NCI-H526 treated with DMSO at 0.1 percent for 48 hours (cell line): ENCODE results near the gene INO80D.
"Not testable (repeated sequence)": the region's sequence is repeated elsewhere in the genome, so short reads cannot be mapped to it uniquely, and the experiment has no call there.

ENCODE experiments used
- DNase-seq: peaks from one replicate; lab custom pipeline; 2025; lab: John Stamatoyannopoulos, UW

Gene INO80D

GRCh38 chr2:206085742-206086445 lies at the start of gene INO80D:
Gene INO80D, minus strand, starts transcription at chr2:206086174. Its CDS starts 23,158 bp downstream, at chr2:206063016.
- peak; percentile 83 for DNase-seq

DNA sequence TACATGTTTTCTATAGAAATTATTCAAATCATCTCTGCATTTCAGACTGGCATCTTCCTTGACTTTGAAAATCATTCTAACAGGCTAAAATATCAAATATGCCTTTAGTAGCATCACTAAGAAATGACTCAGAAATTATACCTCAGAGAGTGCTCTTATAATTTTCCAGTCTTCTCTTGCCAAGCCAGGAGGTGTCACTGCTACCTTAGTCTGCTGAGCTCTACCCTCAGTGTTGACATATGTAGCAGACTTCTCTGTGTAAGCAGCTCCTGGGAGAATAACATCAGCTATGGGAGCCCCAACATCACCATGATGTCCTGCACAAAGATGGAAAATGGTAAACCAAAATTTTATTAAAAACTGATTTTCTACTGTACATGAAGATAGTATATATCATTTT lies 41.7 kb upstream of the INO80D start:
- DNase-seq = no peak

- DNase-seq = no peak
Measured at GRCh38 chr2:206125901-206126300, 39.9 kb upstream of the INO80D start.

DNA sequence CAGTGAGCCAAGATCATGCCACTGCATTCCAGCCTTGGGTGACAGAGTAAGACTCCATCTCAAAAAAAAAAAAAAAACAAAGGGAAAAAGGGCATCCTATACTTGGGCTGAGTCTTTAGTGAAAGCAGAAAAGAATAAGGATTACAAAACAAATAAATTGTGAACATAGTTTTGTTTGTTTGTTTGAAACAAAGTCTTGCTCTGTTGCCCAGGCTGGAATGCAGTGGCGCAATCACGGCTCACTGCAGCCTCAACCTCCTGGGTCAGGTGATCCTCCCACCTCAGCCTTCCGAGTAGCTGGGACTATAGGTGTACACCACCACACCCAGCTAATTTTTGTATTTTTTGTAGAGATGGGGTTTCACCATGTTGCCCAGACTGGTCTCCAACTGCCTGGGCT lies 36.6 kb upstream of the INO80D start:
- not testable (repeated sequence) for DNase-seq

DNA sequence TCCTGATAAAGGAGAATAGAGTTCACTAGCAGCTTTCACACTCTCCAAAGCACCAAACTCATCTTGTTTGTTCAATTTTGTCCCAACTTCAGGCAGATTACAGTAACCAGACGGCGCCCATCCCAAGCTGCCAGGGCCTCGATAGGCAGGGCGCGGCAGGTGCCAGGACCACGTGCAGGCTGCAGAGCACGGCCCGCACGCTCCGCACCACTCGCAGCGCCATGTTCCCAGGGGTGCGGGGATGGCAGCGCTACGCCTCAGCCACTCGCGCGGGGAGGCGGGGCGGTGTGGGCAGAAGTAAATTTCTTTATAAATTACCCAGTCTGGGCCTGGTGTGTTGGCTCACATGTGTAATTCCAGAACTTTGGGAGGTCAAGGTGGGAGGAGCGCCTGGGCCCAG lies 30.3 kb upstream of the INO80D start:
- DNase-seq = no peak

GRCh38 chr2:206115026-206115578 lies 29.1 kb upstream of the INO80D start:
- DNase-seq = no peak

DNA sequence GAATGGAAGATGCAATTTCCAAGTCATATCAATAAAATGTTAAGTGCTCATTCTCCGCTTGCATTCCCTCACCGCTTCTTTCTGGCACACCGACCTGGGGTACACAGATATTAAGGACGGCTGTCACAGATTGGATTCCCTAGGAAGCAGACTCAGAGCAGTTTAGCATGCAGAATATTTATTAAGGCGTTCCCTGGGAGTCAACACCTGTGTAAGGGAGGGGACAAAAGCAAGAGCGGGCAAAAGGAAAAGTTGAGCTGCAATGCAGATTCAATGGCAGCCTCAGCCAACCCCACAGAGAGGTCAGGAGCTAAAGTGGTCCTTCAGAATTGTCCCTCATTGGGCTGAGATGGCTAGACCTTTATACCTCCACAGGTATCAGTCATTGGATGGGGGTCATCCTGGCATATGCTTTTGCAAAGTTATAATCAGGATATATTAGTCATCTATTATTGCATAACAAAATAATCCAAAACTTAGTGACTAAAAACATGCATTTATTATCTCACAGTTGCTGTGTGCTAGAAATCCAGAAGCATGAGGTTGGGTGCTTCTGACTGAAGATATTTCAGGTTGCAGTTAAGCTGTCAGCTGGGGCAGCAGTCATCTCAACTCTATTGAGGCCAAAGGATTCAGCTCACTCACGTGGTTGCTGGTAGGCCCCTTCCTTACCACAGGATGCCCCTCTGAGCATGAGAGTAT lies 27.0 kb upstream of the INO80D start:
- no peak for DNase-seq

DNA sequence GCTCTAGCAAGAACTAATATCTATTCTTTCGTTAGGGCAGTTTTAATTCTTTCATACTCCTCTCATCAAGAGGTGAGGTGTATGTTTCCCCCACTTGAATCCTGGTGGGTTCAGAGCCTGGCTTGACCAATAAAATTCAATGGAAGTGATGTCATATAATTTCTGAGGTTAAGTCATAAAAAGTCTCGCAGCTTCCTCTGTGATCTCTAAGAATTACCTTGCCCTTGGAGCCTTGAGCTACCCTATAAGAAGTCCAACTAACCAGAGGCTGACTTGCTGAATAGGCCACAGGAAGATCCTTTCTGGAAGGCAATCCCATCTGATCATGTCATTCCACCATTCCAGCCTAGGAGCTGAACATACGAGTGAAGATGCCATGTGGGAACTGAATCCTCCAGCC lies 26.1 kb upstream of the INO80D start:
- DNase-seq = no peak

DNA sequence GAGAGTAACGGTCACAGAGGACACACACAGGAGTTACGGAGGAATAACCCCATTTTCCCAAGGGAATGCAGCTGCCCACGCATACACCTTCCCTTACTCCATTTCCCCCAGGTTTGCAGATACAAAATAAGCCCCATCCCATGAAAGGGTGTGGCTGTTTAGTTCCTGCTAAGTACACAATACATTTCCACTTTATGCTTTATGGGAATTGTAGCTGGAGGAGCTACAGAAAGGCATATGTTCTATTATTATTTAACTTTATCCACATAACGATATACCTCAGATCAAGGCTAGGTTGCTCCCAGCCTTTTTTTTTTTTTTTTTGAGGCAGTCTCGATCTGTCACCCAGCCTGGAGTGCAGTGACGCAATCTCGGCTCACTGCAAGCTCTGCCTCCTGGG lies 22.7 kb upstream of the INO80D start:
- no peak for DNase-seq

GRCh38 chr2:206105541-206105940 lies 19.6 kb upstream of the INO80D start:
- DNase-seq = no peak

GRCh38 chr2:206105038-206105437 lies 19.1 kb upstream of the INO80D start:
- DNase-seq = no peak

GRCh38 chr2:206098872-206099271 lies 12.9 kb upstream of the INO80D start:
- not testable (repeated sequence) for DNase-seq

GRCh38 chr2:206098471-206098870 lies 12.5 kb upstream of the INO80D start:
- no peak for DNase-seq

GRCh38 chr2:206096876-206097275 lies 10.9 kb upstream of the INO80D start:
- no peak for DNase-seq

DNA sequence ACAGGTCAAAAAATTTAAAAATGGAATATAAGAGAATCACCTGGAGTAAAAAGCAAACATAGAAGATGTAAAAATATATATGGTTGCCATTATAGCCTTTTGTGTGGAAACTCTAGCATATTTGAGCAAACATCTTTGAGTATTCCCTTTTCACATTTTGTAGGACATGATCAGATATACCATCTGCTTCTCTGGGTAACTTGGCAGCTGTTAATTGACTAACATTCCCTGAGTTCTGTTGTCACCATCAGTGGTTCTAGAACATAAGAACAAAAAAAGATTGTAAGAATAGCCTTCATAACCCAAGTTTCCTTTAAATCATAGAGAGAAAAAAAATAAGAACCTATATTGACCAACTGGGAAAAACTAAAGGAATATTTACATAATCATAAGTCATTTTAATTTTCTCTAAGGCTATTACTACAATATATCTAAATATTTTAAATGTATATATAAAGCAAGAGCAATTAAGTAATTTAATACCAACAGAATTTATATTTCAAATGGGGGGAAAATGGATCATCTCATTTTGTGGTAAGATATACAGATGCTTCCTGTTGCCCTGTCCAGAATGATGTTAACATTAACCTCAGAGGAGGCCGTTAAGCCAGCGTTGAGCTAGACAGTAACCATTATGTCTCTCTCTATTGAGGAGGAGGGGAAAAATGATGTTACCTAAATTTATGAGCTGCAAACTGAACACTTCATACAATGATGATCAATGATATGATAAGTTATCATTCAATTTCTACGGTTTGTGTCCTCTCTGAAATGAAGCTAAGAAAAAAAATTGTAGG lies 9.8 kb upstream of the INO80D start:
- no peak for DNase-seq

DNA sequence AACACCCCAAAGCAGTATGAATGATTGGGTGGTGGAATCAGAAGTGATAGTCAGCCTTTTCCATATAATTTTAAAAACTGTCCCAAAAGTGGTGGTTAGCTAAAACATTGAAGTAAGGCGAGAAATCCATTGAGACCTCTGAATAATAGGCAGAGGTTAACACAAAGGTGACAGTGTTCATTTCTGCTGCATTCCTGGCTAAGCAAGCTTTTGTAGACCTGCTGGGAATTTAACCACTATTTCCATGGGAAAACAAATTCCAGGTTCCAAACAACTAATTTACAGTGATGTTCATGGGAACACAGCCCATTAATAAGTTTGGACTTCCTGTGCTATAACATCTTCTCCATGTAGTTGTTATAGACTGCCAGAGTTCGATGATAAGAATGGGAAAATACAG lies 6.3 kb upstream of the INO80D start:
- DNase-seq = no peak

GRCh38 chr2:206088248-206088647 lies 2.3 kb upstream of the INO80D start:
- DNase-seq = no peak

GRCh38 chr2:206086716-206087350 lies 859 bp upstream of the INO80D start:
- DNase-seq = peak; percentile 45

DNA sequence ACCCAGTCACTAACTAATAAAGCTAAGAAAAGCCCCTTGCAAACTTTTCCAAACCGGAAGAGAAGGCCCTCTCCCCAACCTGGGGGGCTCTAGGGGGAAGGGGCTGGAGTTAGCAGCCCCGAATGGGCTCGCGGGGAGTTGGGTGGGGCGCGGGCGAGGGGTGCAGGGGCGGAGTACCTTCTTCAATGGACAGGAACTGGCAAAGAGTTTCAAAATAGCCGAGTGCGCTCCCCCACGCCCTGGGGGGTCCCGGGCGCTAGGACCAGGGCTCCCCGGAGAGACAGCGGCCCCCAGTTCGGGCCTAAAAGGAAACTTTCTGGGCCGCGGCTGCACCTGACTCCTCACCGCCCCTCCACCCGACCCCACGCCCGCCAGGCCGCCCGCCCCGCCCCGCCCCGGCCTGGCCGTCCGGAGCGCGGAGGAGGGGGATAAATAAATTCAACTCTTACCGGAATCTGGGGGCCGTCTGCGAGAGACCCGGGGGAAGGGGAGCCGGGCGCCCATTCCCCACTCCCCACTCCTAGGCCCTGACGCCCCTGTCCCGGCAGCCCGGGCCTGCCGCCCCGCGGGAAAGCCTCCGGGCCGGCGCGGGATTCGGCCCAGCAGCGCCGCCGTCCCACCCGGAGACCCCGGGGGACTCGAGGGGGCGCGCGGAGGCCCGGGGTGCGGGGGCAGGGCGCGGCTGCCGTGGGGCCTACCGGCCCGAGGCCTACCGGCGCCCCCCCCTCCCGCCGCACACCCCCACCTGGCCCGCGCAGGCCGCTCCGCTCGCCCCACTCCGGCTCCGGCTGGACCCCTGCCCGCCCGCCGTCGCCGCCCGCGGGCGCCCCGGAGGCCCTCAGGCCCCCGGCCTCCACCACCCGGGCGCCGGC lies 868 bp downstream of the INO80D start:
- no peak for DNase-seq

DNA sequence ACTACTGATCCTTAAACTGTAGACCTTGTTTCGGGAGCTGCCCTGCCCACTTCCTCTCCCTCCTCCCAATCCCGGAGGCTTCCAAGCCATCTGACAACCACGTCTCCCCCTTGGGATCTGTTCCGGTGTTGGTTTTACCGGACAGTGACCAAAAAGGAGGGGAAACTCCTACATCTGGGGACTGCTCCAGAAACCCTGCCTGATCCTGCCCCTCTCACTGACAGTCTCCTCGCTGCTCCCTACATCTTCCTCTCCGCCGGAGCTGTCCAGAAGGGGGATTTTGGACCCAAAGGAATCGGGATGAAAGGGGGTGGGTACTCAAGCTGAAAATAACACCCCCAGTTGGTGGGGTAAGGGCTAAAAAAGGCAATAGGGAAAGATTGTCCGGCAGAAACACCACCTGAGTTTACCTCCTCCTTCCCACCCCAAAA lies 1.5 kb downstream of the INO80D start:
- peak; percentile 55 for DNase-seq
